ENCODE measurements around the gene PCDHA2.
A peak's percentile ranks its signal among the peaks of the same experiment; 100 is the strongest.
"Not testable (repeated sequence)": the region's sequence is repeated elsewhere in the genome, so short reads cannot be mapped to it uniquely, and the experiment has no call there.

PCDHA2 gene

GRCh38 chr5:140827704-140828361 is 33.2 kb downstream of the PCDHA2 start, which contains the start of gene PCDHA6:
PCDHA6 (plus strand) TSS chr5:140827960; CDS start chr5:140828092, 132 bp downstream.
- no peak for TF ChIP-seq CTCF (IDR thresholded peaks at IDR 0.05)
- DNase-seq (ENCODE audit: low spot score): no peak
- Histone ChIP-seq H3K27ac (no peak within 1 kb of the TSS), H3K4me3 (peak within 1 kb of the TSS; percentile 51)

GRCh38 chr5:140828362-140828737 is 33.7 kb downstream of the PCDHA2 start:
- peak overlapping the region; percentile 51 for H3K4me3 ChIP-seq
- no peak for DNase-seq (ENCODE audit: low spot score)
- TF ChIP-seq CTCF (IDR thresholded peaks at IDR 0.05): no peak
- no peak overlapping the region for H3K27ac ChIP-seq

GRCh38 chr5:140829511-140830501 is 35.2 kb downstream of the PCDHA2 start:
- not testable (repeated sequence) for H3K27ac ChIP-seq; H3K4me3 ChIP-seq; DNase-seq (ENCODE audit: low spot score)

- TF ChIP-seq CTCF (IDR thresholded peaks at IDR 0.05): no peak
- no peak within 1 kb of the TSS for H3K27ac ChIP-seq
- DNase-seq (ENCODE audit: low spot score): no peak
- peak within 1 kb of the TSS; percentile 38 for H3K4me3 ChIP-seq
Measured at GRCh38 chr5:140833993-140834392, 39.3 kb downstream of the PCDHA2 start, which contains the start of gene PCDHA7. PCDHA7 (plus strand) TSS chr5:140834269; CDS start chr5:140834384, 115 bp downstream.

- H3K27ac ChIP-seq; DNase-seq (ENCODE audit: low spot score): not testable (repeated sequence)
- H3K4me3 ChIP-seq: peak overlapping the region; percentile 38
Measured at GRCh38 chr5:140834439-140835008, 39.9 kb downstream of the PCDHA2 start.

GRCh38 chr5:140835622-140836510 is 41.2 kb downstream of the PCDHA2 start:
- Histone ChIP-seq H3K4me3 (no peak overlapping the region), H3K27ac (no peak overlapping the region)
- TF ChIP-seq CTCF (IDR thresholded peaks at IDR 0.05): no peak
- DNase-seq (ENCODE audit: low spot score): no peak

Data from coronary artery (tissue), 2 donors.